ENCODE results near the gene AK4. TPM values are rescaled to one million over a fixed set of nuclear protein-coding genes. Genes with fewer than 3 reads are reported as not detected.

The AK4 gene
- total and polyA plus RNA-seq, 2 of the 4 experiments (the other 2 are of a cell fraction), result 12.4 to 30.3 TPM

- peak overlapping the region; percentile 98 for H3K4me3 ChIP-seq (ENCODE audit: insufficient read depth, low read depth, low read length)
- no peaks in the 10 kb centered on the region for H3K36me3 ChIP-seq (ENCODE audit: control insufficient read depth, insufficient read depth, low read length)
- H3K9ac ChIP-seq (ENCODE audit: low read depth, low read length), result peak overlapping the region; percentile 56; the same call in 1 of the 2 replicates
- no peak overlapping the region for H3K23ac ChIP-seq (ENCODE audit: low read depth, low read length)
- H3K27ac ChIP-seq (ENCODE audit: insufficient read depth, low read length), result no peak overlapping the region; the same call in 1 of the 2 replicates
- no peaks in the 10 kb centered on the region for H3K9me1 ChIP-seq (ENCODE audit: insufficient read depth, low read length)
- H3K4ac ChIP-seq (ENCODE audit: low read depth, low read length), result no peak overlapping the region
- H2BK5ac ChIP-seq (ENCODE audit: low read depth, low read length, poor library complexity, severe bottlenecking), result no peak overlapping the region
- ChIA-PET CTCF (no interaction called here), POLR2A (ENCODE audit: unreplicated experiment) (no interaction called here)
- H2BK15ac ChIP-seq (ENCODE audit: low read depth, low read length), result no peak overlapping the region
- peak overlapping the region; percentile 91 for H2AFZ ChIP-seq (replicated peaks; ENCODE audit: low read length, poor library complexity)
- no peaks in the 10 kb centered on the region for H3K79me1 ChIP-seq (ENCODE audit: low read depth in 1 of 2, low read length in 2 of 2)
- H2AK5ac ChIP-seq (ENCODE audit: low read depth, low read length), result no peak overlapping the region
- no peak overlapping the region for H3K14ac ChIP-seq (replicated peaks; ENCODE audit: low read depth, low read length)
- H3K4me2 ChIP-seq (ENCODE audit: low read depth, low read length), result peak overlapping the region; percentile 96
- in situ Hi-C loops (cut with MboI; ENCODE audit: low sequenced_read_pairs) (no loop called here), dilution Hi-C loops (cut with HindIII; ENCODE audit: low sequenced_read_pairs, unreplicated experiment) (no loop called here), intact Hi-C loops (cut with micrococcal nuclease) (loop anchor here (5.0 kb wide), 1 partner anchor 50 kb away; no protein-coding TSS in a partner anchor)
- H4K91ac ChIP-seq (ENCODE audit: insufficient read depth, low read depth, low read length), result no peak overlapping the region
- H3K27me3 ChIP-seq (ENCODE audit: control insufficient read depth, insufficient read depth, low read length), result peaks cover 29% of the 10 kb centered on the region
- DNase-seq (no peak), ATAC-seq (ENCODE audit: low read depth) (no peak)
- no peak overlapping the region for H2BK120ac ChIP-seq (ENCODE audit: low read depth, low read length)
- H2BK20ac ChIP-seq (ENCODE audit: low read depth, low read length), result no peak overlapping the region
- no peak overlapping the region for H3K18ac ChIP-seq (ENCODE audit: low read depth, low read length)
- H3K4me1 ChIP-seq (ENCODE audit: control insufficient read depth, insufficient read depth, low read length), result no peaks in the 10 kb centered on the region; the same call in 1 of the 2 replicates
- no peaks in the 10 kb centered on the region for H3K9me3 ChIP-seq (ENCODE audit: control insufficient read depth, insufficient read depth, low read length)
- no peak overlapping the region for H4K5ac ChIP-seq (ENCODE audit: low read depth, low read length)
- TF ChIP-seq CTCF (conservative IDR thresholded peaks at IDR 0.05; ENCODE audit: low read depth, low read length) (no peak), FOS (IDR thresholded peaks at IDR 0.05; ENCODE audit: low read depth, low read length) (no peak), RAD21 (IDR thresholded peaks at IDR 0.05; ENCODE audit: low read length) (no peak), USF2 (IDR thresholded peaks at IDR 0.05; ENCODE audit: low read depth, low read length) (no peak), MAFK (IDR thresholded peaks at IDR 0.05; ENCODE audit: low read depth, low read length) (no peak), SMC3 (IDR thresholded peaks at IDR 0.05; ENCODE audit: low read depth, low read length) (no peak)
- H4K8ac ChIP-seq (ENCODE audit: low read depth in 2 of 2, low read length in 2 of 2), result peak overlapping the region in 1 of 2 experiments; percentile 58; a peak in 1 of 4 replicates
- H4K20me1 ChIP-seq (ENCODE audit: insufficient read depth, low read length), result no peaks in the 10 kb centered on the region
- peak overlapping the region; percentile 30 for H2AK9ac ChIP-seq (replicated peaks; ENCODE audit: low read depth, low read length, poor library complexity)
- no TSS peak for BruUV-seq (replicated peaks)
- no CpG with 5 or more reads among the region's 20 CpGs for WGBS, 2 experiments (ENCODE audit: extremely low coverage in 2 of 2, insufficient read length in 1 of 2)
- no peak overlapping the region for H3K56ac ChIP-seq (ENCODE audit: extremely low read depth, insufficient read depth, low read length)
Measured at GRCh38 chr1:65146908-65147423, 1.0 kb upstream of the AK4 start.

Measured in IMR-90 (cell line).